ENCODE data around the gene ATF4. TPM values are rescaled to one million over a fixed set of nuclear protein-coding genes. Genes with fewer than 3 reads are reported as not detected.

Gene ATF4
- total RNA-seq, 3 donors from 2014 or later: 339 to 403 (median 347) TPM

- no peak for DNase-seq (ENCODE audit: low spot score in 2 of 2)
- Histone ChIP-seq H3K4me3 (no peak overlapping the region), H3K27me3 (no peaks in the 10 kb centered on the region), H3K36me3 (no peaks in the 10 kb centered on the region), H3K4me1 (no peaks in the 10 kb centered on the region), H3K27ac (no peak overlapping the region), H3K9me3 (no peaks in the 10 kb centered on the region)
- intact Hi-C loops (cut with DNase I; ENCODE audit: low total_unique reads): no loop called here
- TF ChIP-seq CTCF (IDR thresholded peaks at IDR 0.05): no peak
- no peak for TF ChIP-seq POLR2A (IDR thresholded peaks at IDR 0.05)
- no peak for TF ChIP-seq POLR2AphosphoS5 (IDR thresholded peaks at IDR 0.05)
These were observed 41.9 kb upstream of the ATF4 start for GRCh38 chr22:39478441-39478850.

DNA sequence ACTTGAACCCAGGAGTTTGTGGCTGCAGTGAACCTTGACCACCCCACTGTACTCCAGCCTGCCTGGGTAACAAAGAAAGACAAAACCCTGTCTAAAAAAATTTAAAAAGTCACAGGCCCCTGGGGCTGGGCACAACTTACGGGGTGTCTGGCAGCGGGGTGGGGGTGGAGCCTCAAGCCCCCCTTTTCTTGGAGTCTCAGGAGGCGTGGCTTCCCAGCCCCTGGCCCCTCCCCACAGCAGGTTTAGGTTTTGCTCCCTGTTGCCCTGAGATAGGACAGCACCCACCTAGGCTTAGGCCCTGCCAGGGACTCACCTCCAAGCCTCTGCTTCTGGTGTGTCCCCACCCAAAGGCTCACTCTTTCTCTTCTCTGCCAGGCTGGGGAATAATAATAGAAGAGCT is 41.1 kb upstream of the ATF4 start:
- TF ChIP-seq POLR2A (IDR thresholded peaks at IDR 0.05) (no peak), POLR2AphosphoS5 (IDR thresholded peaks at IDR 0.05) (no peak), CTCF (IDR thresholded peaks at IDR 0.05) (no peak)
- no peak overlapping the region for H3K4me3 ChIP-seq
- H3K27ac ChIP-seq: no peak overlapping the region
- H3K4me1 ChIP-seq: no peaks in the 10 kb centered on the region
- no peaks in the 10 kb centered on the region for H3K36me3 ChIP-seq
- DNase-seq (ENCODE audit: low spot score in 2 of 2): no peak
- no peaks in the 10 kb centered on the region for H3K27me3 ChIP-seq
- no peaks in the 10 kb centered on the region for H3K9me3 ChIP-seq
- intact Hi-C loops (cut with DNase I; ENCODE audit: low total_unique reads): no loop called here

DNA sequence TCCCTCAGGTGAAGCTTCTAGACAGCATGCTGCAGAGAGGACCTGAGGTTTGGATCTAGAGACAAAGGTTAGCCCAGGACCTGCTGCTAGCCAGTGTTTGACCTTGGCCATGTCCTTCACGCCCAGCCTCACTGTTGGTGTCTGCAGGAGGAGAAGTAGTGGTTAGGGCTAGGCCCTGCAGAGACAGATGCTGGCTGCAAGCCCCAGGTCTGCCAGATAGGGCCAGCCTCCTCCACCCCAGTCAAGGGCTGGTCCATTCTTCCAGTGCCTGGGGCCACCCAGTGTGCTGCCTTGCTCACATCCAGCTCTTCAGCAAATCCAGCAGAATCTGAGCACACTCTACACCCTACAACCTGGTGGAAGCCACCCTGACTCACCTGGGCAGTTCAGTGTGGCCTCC is 39.8 kb upstream of the ATF4 start:
- no peaks in the 10 kb centered on the region for H3K36me3 ChIP-seq
- intact Hi-C loops (cut with DNase I; ENCODE audit: low total_unique reads): no loop called here
- no peak overlapping the region for H3K4me3 ChIP-seq
- H3K27ac ChIP-seq: no peak overlapping the region
- H3K4me1 ChIP-seq: no peaks in the 10 kb centered on the region
- H3K9me3 ChIP-seq: no peaks in the 10 kb centered on the region
- DNase-seq (ENCODE audit: low spot score in 2 of 2): no peak
- TF ChIP-seq POLR2A (IDR thresholded peaks at IDR 0.05) (no peak), POLR2AphosphoS5 (IDR thresholded peaks at IDR 0.05) (no peak), CTCF (IDR thresholded peaks at IDR 0.05) (no peak)
- H3K27me3 ChIP-seq: no peaks in the 10 kb centered on the region

- Histone ChIP-seq H3K27me3 (no peaks in the 10 kb centered on the region), H3K36me3 (no peaks in the 10 kb centered on the region), H3K4me1 (no peaks in the 10 kb centered on the region), H3K27ac (no peak overlapping the region), H3K9me3 (no peaks in the 10 kb centered on the region), H3K4me3 (no peak overlapping the region)
- DNase-seq (ENCODE audit: low spot score in 2 of 2): no peak
- intact Hi-C loops (cut with DNase I; ENCODE audit: low total_unique reads): no loop called here
- TF ChIP-seq POLR2AphosphoS5 (IDR thresholded peaks at IDR 0.05) (no peak), CTCF (IDR thresholded peaks at IDR 0.05) (no peak), POLR2A (IDR thresholded peaks at IDR 0.05) (no peak)
These were observed 39.3 kb upstream of the ATF4 start for GRCh38 chr22:39481054-39481453.

- intact Hi-C loops (cut with DNase I; ENCODE audit: low total_unique reads): no loop called here
- H3K4me1 ChIP-seq: no peaks in the 10 kb centered on the region
- H3K27ac ChIP-seq: no peak overlapping the region
- DNase-seq (ENCODE audit: low spot score in 2 of 2): no peak
- H3K9me3 ChIP-seq: no peaks in the 10 kb centered on the region
- H3K27me3 ChIP-seq: no peaks in the 10 kb centered on the region
- TF ChIP-seq POLR2AphosphoS5 (IDR thresholded peaks at IDR 0.05) (no peak), POLR2A (IDR thresholded peaks at IDR 0.05) (no peak), CTCF (IDR thresholded peaks at IDR 0.05) (no peak)
- H3K4me3 ChIP-seq: no peak overlapping the region
- H3K36me3 ChIP-seq: no peaks in the 10 kb centered on the region
These were observed 38.8 kb upstream of the ATF4 start for GRCh38 chr22:39481595-39481994.

Measured in breast epithelium (tissue), 4 donors.